ENCODE measurements around the gene TNIP2.

DNA sequence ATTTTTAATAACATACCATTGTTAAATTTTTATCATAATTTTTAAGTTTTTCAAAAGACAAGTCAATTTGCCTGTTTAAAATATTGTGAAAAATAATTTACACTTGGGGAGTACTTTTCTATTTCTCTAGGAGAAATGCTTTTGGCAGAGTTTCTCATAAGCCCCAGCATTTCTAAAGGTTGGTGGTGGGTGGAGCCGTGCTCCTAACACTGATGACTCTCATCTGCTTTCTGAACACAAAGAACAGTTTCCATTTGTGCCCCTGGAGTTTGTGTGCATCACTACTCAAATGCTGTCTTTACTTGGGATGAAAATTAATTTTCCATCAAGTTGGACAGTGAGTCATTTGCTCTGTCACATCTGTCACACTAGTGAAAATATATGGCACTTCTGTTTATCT is 57.6 kb downstream of the TNIP2 start:
- TF ChIP-seq ELF4 (CRISPR knock-in tag; IDR thresholded peaks at IDR 0.05; ENCODE audit: borderline replicate concordance) (no peak), BRCA1 (CRISPR knock-in tag; IDR thresholded peaks at IDR 0.05) (no peak), CTCF (CRISPR knock-in tag; IDR thresholded peaks at IDR 0.05) (no peak), POLR2A (IDR thresholded peaks at IDR 0.05; ENCODE audit: insufficient read depth in 1 of 2, low read depth in 2 of 2, low read length in 2 of 2) (no peak), RXRA (CRISPR knock-in tag; IDR thresholded peaks at IDR 0.05) (no peak), SALL2 (CRISPR knock-in tag; IDR thresholded peaks at IDR 0.05) (no peak), EP300 (IDR thresholded peaks at IDR 0.05; ENCODE audit: low read depth in 2 of 2, low read length in 2 of 2) (no peak), EP300 (CRISPR knock-in tag; IDR thresholded peaks at IDR 0.05; ENCODE audit: borderline replicate concordance) (no peak), MTA3 (CRISPR knock-in tag; IDR thresholded peaks at IDR 0.05) (no peak), ATM (IDR thresholded peaks at IDR 0.05; ENCODE audit: borderline replicate concordance) (no peak), ZNF552 (CRISPR knock-in tag; IDR thresholded peaks at IDR 0.05; ENCODE audit: borderline replicate concordance) (no peak), EZH2 (conservative IDR thresholded peaks at IDR 0.05; ENCODE audit: low read depth, low read length) (no peak)
- TF ChIP-seq, protein P1, sequence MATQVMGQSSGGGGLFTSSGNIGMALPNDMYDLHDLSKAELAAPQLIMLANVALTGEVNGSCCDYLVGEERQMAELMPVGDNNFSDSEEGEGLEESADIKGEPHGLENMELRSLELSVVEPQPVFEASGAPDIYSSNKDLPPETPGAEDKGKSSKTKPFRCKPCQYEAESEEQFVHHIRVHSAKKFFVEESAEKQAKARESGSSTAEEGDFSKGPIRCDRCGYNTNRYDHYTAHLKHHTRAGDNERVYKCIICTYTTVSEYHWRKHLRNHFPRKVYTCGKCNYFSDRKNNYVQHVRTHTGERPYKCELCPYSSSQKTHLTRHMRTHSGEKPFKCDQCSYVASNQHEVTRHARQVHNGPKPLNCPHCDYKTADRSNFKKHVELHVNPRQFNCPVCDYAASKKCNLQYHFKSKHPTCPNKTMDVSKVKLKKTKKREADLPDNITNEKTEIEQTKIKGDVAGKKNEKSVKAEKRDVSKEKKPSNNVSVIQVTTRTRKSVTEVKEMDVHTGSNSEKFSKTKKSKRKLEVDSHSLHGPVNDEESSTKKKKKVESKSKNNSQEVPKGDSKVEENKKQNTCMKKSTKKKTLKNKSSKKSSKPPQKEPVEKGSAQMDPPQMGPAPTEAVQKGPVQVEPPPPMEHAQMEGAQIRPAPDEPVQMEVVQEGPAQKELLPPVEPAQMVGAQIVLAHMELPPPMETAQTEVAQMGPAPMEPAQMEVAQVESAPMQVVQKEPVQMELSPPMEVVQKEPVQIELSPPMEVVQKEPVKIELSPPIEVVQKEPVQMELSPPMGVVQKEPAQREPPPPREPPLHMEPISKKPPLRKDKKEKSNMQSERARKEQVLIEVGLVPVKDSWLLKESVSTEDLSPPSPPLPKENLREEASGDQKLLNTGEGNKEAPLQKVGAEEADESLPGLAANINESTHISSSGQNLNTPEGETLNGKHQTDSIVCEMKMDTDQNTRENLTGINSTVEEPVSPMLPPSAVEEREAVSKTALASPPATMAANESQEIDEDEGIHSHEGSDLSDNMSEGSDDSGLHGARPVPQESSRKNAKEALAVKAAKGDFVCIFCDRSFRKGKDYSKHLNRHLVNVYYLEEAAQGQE (IDR thresholded peaks at IDR 0.05; ENCODE audit: borderline replicate concordance in 1 of 2, low read depth in 1 of 2, low read length in 2 of 2): no peak
